Fibroblast of skin of abdomen (primary cell): ENCODE data around the gene RNLS.
"Not testable (repeated sequence)": the region's sequence is repeated elsewhere in the genome, so short reads cannot be mapped to it uniquely, and the experiment has no call there.

Experiments used
- DNase-seq: peaks from one replicate; pipeline ENCODE4 v3.0.0-alpha.2; 2013

Gene RNLS

DNA sequence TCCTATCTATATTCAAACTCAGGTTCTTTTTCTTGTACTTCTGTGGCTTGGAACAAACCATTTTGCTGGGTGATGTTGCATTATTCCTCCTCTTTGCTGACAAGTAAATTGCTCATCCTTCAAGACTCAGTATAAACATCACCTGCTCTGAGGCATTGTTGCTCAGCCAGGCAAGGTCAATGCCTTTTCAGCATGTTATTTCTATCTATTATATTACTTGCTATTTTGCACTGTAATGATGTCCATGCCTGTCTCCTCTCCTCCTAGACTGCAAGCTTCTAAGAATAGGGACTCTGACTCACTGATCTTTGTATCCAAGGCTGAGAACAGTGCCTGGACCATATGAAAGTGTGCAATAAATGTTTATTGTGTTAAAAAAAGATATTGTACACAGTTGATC lies 293.8 kb downstream of the RNLS start:
- DNase-seq, result no peak

- peak; percentile 25 for DNase-seq
These were observed 294.6 kb downstream of the RNLS start for GRCh38 chr10:88288320-88289059.

DNA sequence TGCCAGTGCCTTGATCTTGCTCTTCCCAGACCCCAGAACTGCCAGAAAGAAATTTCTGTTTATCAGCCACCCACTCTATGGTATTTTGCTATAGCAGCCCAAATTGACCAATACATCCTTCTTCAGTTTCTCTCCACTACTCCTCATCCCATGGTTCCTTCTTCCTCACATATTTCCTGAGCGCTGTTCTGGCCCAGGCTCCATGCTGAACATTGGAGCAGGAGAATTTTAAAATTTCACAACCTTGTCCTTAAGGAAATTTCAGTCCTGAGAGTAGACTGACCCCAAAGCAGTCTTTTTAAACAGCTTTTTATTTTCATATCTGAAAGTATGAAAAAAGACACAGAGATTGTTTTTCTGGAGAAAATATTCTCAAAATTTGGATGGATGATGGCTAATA lies 297.1 kb downstream of the RNLS start:
- no peak for DNase-seq

GRCh38 chr10:88281592-88282347 lies 301.3 kb downstream of the RNLS start:
- DNase-seq, result peak; percentile 92

DNA sequence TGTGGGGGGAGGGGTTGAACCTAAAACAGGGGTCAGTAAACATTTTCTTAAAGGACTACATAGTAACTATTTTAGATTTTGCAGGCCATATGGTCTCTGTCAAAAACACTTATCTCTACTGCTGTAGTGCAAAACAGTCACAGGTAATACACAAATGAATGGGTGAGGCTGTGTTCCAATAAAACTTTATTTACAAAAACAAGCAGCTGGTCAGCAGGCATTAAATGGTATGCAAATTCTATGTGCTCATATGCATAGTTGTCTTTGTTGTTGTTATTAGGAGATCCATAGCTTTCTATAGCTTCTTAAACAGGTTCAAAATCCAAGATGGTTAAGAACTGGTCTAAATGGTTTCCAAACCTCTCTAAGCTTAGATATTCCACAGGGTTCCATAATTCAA lies 302.6 kb downstream of the RNLS start:
- no peak for DNase-seq

GRCh38 chr10:88278912-88279311 lies 304.2 kb downstream of the RNLS start:
- DNase-seq, result peak; percentile 25

GRCh38 chr10:88276945-88277344 lies 306.2 kb downstream of the RNLS start:
- DNase-seq, result not testable (repeated sequence)

- DNase-seq, result no peak
These were observed 308.8 kb downstream of the RNLS start for GRCh38 chr10:88274286-88274685.

DNA sequence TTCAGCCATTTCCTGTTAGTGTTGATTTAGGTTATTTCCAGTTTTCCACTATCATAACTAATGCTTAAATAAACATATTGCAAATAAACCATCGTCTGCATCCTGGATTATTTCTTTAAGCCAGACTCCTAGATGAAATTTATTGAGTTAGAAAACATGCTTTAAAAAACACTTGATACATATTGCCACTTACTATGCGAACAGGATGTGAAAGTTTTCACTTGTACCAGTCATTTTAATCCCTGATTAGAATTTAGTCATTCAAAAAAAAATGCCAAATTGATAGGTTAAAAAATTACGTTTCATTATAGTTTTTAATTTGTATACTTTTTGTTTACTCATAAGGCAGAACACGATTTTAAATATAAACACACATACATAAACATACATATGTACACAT lies 309.6 kb downstream of the RNLS start:
- DNase-seq, result no peak

- peak; percentile 66 for DNase-seq
These were observed 311.2 kb downstream of the RNLS start for GRCh38 chr10:88271761-88272543.

GRCh38 chr10:88270871-88271713 lies 312.0 kb downstream of the RNLS start:
- DNase-seq, result peak; percentile 84

DNA sequence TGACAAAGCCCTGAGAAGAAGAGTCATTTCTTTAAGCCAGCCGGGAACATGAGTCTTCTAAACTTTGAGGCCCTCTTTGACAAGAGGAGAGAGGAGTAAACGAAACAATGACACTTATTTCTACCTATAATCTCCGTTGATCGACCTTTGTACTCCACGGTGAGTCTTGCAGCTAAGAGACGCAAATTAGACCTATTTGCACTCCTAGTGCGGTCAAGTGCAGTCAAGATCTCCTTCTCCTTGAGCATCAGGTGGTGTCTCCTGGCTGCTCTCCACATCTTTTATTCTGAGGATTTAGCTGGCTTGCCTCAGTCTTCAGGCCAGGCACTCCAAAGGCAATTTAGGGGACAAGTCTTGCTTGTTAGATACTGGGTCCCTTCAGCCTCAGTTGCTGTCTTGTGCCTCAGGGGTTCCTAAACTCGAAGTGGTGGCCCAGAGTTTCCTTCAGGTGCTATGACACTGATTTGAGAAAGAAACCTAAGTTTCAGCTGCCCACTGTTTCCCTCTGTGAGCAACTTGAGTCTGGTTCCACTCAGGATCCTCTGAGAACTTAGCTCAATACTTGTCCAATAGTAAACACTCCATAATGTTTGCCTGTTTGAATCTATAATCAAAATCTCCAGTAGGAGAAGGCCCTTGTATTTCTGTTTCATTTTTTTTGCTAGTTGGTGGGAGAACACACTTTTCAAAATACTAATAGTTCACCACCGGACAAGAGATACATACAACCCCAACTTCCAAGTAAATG lies 312.9 kb downstream of the RNLS start:
- DNase-seq, result no peak

GRCh38 chr10:88262591-88263234 lies 320.4 kb downstream of the RNLS start:
- DNase-seq, result no peak

- DNase-seq, result no peak
These were observed 322.0 kb downstream of the RNLS start for GRCh38 chr10:88261152-88261551.

DNA sequence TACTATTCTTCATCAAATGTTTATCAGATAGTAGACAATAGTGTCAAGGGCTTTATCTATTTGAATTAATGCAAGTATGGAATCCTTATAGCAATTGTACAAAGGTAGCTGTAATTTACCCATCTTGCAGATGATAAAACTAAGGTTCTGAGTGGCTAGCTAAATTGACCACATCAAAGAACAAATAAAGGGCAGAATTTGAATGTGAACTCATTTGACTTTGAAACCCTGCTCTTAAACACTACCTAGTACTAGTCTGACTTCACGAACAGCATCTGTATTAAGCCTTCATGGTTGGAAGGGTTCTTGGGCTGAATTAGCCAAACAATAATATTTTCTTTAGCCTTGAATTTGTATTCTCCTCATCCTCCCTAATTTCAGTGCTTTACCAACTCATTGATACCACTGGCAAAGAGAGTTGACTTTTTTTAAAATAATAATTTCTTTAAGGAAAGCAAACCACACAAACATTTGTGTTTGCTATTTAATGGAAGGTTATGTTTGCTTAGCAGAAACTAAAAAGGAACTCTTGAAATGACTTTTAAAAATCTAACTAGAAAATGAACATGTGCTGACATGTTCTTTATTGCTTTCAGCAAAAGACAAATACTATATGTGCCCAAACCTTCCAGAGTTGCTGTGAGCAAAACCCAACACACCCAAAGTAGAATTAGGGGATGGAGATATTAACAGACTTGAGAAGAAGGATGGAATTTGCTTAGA lies 322.6 kb downstream of the RNLS start:
- DNase-seq, result no peak

DNA sequence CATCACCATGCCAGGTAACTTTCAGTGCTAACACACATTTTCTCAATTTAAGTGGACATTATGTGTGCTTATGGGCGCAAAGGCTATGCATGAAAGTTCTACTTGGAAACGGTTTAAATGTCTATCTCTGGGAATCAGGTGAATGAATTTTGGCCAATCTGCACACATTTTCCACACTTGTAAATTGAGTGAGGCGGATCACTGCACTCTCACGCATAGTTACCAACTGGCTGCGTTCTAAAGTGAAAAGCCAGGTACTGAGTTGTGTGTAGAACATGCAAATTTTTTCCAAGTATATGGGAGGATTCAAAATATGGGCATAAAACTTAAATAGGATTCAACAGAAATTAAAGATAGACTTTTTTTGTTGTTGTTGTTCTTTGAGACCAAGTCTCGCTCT lies 323.7 kb downstream of the RNLS start:
- DNase-seq, result no peak

DNA sequence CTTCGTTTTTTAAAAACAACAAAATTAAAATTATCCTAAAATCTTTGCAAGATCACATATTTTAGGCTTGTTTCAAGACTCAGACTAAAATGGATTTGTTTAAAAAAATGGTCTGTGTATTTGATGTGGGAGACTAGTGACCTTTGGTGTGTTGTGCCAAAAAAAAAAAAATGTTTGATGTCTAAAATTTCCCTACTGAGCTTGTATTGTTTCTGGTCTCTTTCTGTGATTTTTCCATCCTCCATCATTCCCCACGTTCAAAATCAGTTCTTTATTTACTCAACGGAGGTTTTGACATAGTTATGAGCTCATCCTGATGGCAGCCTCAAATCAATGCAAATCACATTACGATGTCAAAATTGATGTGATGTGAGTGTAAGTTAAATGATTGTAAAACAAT lies 326.2 kb downstream of the RNLS start:
- no peak for DNase-seq

DNA sequence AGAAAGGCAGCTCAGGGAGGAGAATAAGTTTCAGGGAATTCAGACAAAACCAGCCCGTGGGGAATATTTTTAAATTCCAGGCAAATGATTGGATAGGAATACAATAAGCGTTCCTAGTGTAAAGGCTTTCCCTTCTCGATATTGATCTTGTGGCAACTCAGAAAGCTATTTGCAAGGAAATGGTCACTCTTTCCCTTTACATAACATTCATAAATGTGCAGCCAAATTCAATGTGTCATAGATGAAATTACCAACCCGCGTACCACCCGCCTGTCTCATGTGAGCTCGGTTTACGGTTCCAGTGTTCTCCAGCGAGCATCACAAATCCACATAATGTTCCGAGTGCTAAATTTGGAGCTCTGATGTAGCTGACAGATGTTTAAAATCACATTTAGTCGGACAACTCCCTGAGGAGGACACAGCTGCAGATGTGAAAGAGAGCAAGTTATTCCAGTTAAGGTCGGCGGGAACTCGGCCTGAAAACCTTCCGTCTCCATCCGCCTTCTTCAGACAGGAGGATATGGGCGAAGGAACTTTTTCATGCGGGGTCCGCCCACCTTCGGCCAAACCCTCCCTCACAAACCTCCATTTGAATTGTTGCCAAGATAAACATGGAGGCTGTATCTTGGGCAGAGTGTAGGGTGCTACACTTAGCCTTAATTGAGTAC lies 327.0 kb downstream of the RNLS start:
- DNase-seq, result no peak

DNA sequence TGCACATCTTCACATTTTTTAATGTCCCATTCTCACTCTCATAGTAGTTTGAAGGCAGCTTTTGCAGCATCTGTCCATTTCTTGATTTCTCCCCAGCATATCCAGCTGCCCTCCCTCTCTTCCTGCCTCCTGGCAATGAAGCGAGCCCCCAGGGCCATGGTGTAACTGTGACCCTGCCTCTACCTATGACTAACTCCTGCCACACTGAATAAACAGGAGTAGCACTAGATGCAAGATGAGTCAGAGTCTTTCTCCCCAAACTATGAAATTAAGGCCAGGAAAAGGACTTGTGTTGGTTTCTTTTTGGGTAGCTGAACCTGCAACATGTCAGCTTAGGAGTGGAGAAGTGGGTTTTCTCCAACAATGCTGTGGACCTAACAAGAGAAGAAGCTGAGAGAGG lies 329.0 kb downstream of the RNLS start:
- peak; percentile 71 for DNase-seq

GRCh38 chr10:88253622-88254021 lies 329.5 kb downstream of the RNLS start:
- no peak for DNase-seq
